GM12878 (cell line): ENCODE data around the gene SIDT2. TPM values are rescaled to one million over a fixed set of nuclear protein-coding genes. Genes with fewer than 3 reads are reported as not detected.

Experiments
- ATAC-seq: fragments of 200-7000 bp; cut with Tn5 transposase; 3 replicates; pipeline ENCODE4 v1.9.1; 2020; ENCODE audit warnings: mild to moderate bottlenecking, moderate library complexity
- BruUV-seq: library from RNA; stranded (reverse); fragments of 400-500 nt; replicated peaks from 2 replicates; lab custom pipeline; 2021; lab: Mats Ljungman, UMichigan
- CTCF ChIA-PET: fragments of 300-600 bp; sonication (Branson Sonifier 250); formaldehyde crosslinking; extraction: SDS; loops from one replicate; lab custom pipeline; 2021; ENCODE audit warnings: inconsistent platforms; lab: Yijun Ruan, JAX
- POLR2A ChIA-PET: fragments of 350-600 bp; formaldehyde crosslinking; extraction: SDS; loops from one replicate; lab custom pipeline; 2021; ENCODE audit warnings: inconsistent platforms; lab: Charles Lee
- RAD21 ChIA-PET: fragments of 300-600 bp; sonication (Branson Sonifier 250); formaldehyde crosslinking; loops from one replicate; lab custom pipeline; 2023; ENCODE audit warnings: antibody characterized with exemption; ENCODE audit not compliant: unreplicated experiment; lab: Charles Lee
- SMC1A ChIA-PET: fragments of 300-600 bp; sonication (Branson Sonifier 250); formaldehyde crosslinking; loops from one replicate; lab custom pipeline; 2023; ENCODE audit not compliant: unreplicated experiment, uncharacterized antibody; lab: Charles Lee
- DNase-seq: peaks from one replicate; pipeline ENCODE4 v3.0.0-alpha.2; 2011; ENCODE audit warnings: low read depth, low spot score
- FAIRE-seq: peaks from 3 replicates; lab custom pipeline; 2011; peaks lifted over from hg19 to GRCh38; lab: Jason Lieb, UNC
- H2AFZ ChIP-seq: 2 replicates; pipeline ENCODE4 v1.6.0; 2011; ENCODE audit warnings: low read depth, low read length, control low read depth; ENCODE audit not compliant: control insufficient read depth
- H3K27ac ChIP-seq: 2 replicates; pipeline ENCODE4 v1.5.1; 2011; ENCODE audit warnings: control low read depth; ENCODE audit not compliant: control insufficient read depth, insufficient read depth
- H3K27me3 ChIP-seq, 2 experiments: replicated peaks in 1 of 2; 2 replicates each; pipeline versions ENCODE4 v1.6.0 to v1.6.1; 2011; ENCODE audit warnings: low read length in 1 of 2; ENCODE audit not compliant: control insufficient read depth in 2 of 2, insufficient read depth in 2 of 2
- H3K36me3 ChIP-seq, 2 experiments: 2 replicates each; pipeline ENCODE4 v1.5.1; 2011; ENCODE audit warnings: low read length in 1 of 2; ENCODE audit not compliant: control insufficient read depth in 2 of 2, insufficient read depth in 2 of 2
- H3K4me1 ChIP-seq: 2 replicates; pipeline ENCODE4 v1.6.1; 2011; ENCODE audit warnings: mild to moderate bottlenecking, low read length, moderate library complexity, mixed read lengths; ENCODE audit not compliant: control insufficient read depth, insufficient read depth
- H3K4me2 ChIP-seq: 2 replicates; pipeline ENCODE4 v1.6.0; 2011; ENCODE audit warnings: control low read depth; ENCODE audit not compliant: control insufficient read depth, insufficient read depth
- H3K4me3 ChIP-seq: fragments of 200-600 bp; sonication (generic); 2 replicates; pipeline ENCODE4 v1.5.1; 2016
- H3K79me2 ChIP-seq: 2 replicates; pipeline ENCODE4 v1.6.0; 2011; ENCODE audit warnings: low read length; ENCODE audit not compliant: control insufficient read depth, insufficient read depth
- H3K9ac ChIP-seq: 2 replicates; pipeline ENCODE4 v1.8.0; 2011; ENCODE audit warnings: low read length, control low read depth, mixed read lengths; ENCODE audit not compliant: control insufficient read depth, insufficient read depth
- H3K9me3 ChIP-seq: replicated peaks from 3 replicates; pipeline ENCODE4 v1.5.1; 2011; ENCODE audit warnings: mild to moderate bottlenecking, low read length; ENCODE audit not compliant: control insufficient read depth, insufficient read depth
- H4K20me1 ChIP-seq: 2 replicates; pipeline ENCODE4 v1.6.0; 2011; ENCODE audit not compliant: control insufficient read depth, insufficient read depth
- DPF2 ChIP-seq: fragments of 450-650 bp; IDR thresholded peaks from 2 replicates; pipeline ENCODE4 v1.6.1; 2017; ENCODE audit warnings: mild to moderate bottlenecking
- RB1 ChIP-seq: fragments of 450-650 bp; formaldehyde crosslinking; IDR thresholded peaks from 2 replicates; pipeline ENCODE4 v1.6.1; 2017; ENCODE audit warnings: mild to moderate bottlenecking, borderline replicate concordance
- RELA ChIP-seq: fragments of 450-650 bp; IDR thresholded peaks from 2 replicates; pipeline ENCODE4 v1.8.0; 2014; ENCODE audit warnings: borderline replicate concordance; ENCODE audit not compliant: partially characterized antibody
- SPI1 ChIP-seq: IDR thresholded peaks from 2 replicates; pipeline ENCODE4 v1.6.1; 2011; ENCODE audit warnings: low read depth, mild to moderate bottlenecking, low read length, moderate library complexity, borderline replicate concordance; ENCODE audit not compliant: insufficient read depth
- STAT3 ChIP-seq: IDR thresholded peaks from 2 replicates; pipeline ENCODE4 v1.6.1; 2011; ENCODE audit warnings: low read depth, low read length, improper control_type of control experiment
- ZNF207 ChIP-seq: fragments of 450-650 bp; IDR thresholded peaks from 2 replicates; pipeline ENCODE4 v1.6.1; 2014; ENCODE audit warnings: antibody characterized with exemption, mild to moderate bottlenecking, borderline replicate concordance
- ZZZ3 ChIP-seq: IDR thresholded peaks from 2 replicates; pipeline ENCODE4 v1.6.1; 2011; ENCODE audit warnings: low read depth; ENCODE audit not compliant: control insufficient read depth, insufficient read length
- WGBS: methylation state at CpG from one replicate; pipeline ENCODE4 v1.1.6; 2016; ENCODE audit warnings: low lambda C conversion rate; ENCODE audit not compliant: insufficient replicate concordance, insufficient coverage; ENCODE audit errors: missing lambda C conversion rate; 5-methylcytosine and 5-hydroxymethylcytosine counted together
- in situ Hi-C: fragments of 300-500 bp; cut with MboI; formaldehyde crosslinking; loops from 9 replicates; pipeline ENCODE4 v1.14.3; 2018; ENCODE audit warnings: mixed read lengths
- intact Hi-C: fragments of 100-400 bp; cut with micrococcal nuclease; formaldehyde crosslinking; loops from one replicate; pipeline ENCODE4 v1.14.2; 2022; ENCODE audit not compliant: unreplicated experiment
- polyA plus RNA-seq, 11 experiments: library from polyadenylated mRNA; depleted of rRNA in 4 of 11; unstranded in 6 of 11; stranded (reverse) in 5 of 11; fragments of >200 nt; fragmentation: Nextera tagmentation in 4 of 11; fragmentation: Illumina TruSeq in 1 of 11; extraction: Ambion mirVana in 4 of 11; extraction: Trizol in 1 of 11; gene quantifications; 1 replicate in 1 of 11; 2 replicates in 10 of 11; pipeline versions ENCODE4 v1.2.1 to v1.2.3, GENCODE V29; 2011 to 2016; ENCODE audit warnings: inconsistent platforms in 2 of 11, missing spikeins in 2 of 11, low read depth in 1 of 11
- total RNA-seq, 4 experiments: library from RNA; depleted of rRNA in 3 of 4; stranded (reverse); fragments of >200 nt in 3 of 4; fragmentation: Illumina TruSeq in 1 of 4; extraction: Trizol in 1 of 4; gene quantifications; 2 replicates each; pipeline versions ENCODE4 v1.2.1 to v1.2.3, GENCODE V29; 2013 to 2021
- TF ChIP-seq, protein P1 (sequence below): fragments of 450-650 bp; IDR thresholded peaks from 2 replicates; pipeline ENCODE4 v1.6.1; 2017; ENCODE audit warnings: mild to moderate bottlenecking, low read depth, inconsistent platforms; ENCODE audit not compliant: poor library complexity, severe bottlenecking
- TF ChIP-seq, protein P2 (sequence below): fragments of 150-350 bp; IDR thresholded peaks from 2 replicates; pipeline ENCODE4 v1.6.1; 2016; ENCODE audit warnings: low read depth, low read length
- TF ChIP-seq, protein P3 (sequence below): fragments of 450-650 bp; formaldehyde crosslinking; IDR thresholded peaks from 2 replicates; pipeline ENCODE4 v1.4.0; 2022; ENCODE audit warnings: mild to moderate bottlenecking, moderate library complexity

Gene SIDT2
- total and polyA plus RNA-seq, 10 of the 15 experiments (the other 5 are each of a cell fraction or from before 2014, with no cell fraction given): 4.9 to 23.9 (median 10.3) TPM

DNA sequence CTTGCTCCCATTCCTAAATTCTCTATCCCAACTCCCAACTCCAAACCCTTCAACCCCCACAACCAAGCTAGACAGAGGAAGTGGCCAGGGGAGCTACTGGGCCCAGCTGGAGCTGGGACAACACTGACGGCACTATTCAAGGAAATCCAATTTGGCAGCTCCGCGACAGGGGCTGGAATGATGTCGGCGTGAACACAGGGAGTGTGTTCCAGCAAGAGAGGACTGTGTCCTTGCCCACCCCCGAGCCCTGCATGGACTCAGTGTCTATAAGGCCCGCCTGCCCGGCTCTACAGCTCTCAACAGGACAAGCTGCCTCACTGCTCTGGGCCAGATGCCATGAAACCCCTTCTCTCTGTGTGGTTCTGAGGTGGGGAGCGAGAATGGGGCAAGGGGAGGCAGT lies 42.0 kb downstream of the SIDT2 start:
- ATAC-seq (no peak), FAIRE-seq (no peak), DNase-seq (no peak)
- POLR2A ChIA-PET: no interaction called here
- SMC1A ChIA-PET: interaction anchor here (0.8 to 12.2 kb wide), 5 partner anchors 9 to 41 kb away, joined by 3 to 187 read pairs (median 4); partner anchors contain the start of gene SIDT2
- Histone ChIP-seq H3K79me2 (no peaks in the 10 kb centered on the region), H3K36me3 (peaks cover 31 to 51% of the 10 kb centered on the region in 2 experiments; a peak in 3 of 4 replicates), H3K4me2 (no peak overlapping the region), H3K4me3 (no peak overlapping the region), H4K20me1 (no peaks in the 10 kb centered on the region; the same call in 1 of the 2 replicates), H3K27me3 (no peaks in the 10 kb centered on the region), H3K27ac (no peak overlapping the region), H2AFZ (no peak overlapping the region), H3K9ac (no peak overlapping the region), H3K9me3 (no peaks in the 10 kb centered on the region), H3K4me1 (no peaks in the 10 kb centered on the region; the same call in 1 of the 2 replicates)
- no TSS peak for BruUV-seq
- TF ChIP-seq ZZZ3 (no peak), SPI1 (no peak), STAT3 (no peak), RB1 (no peak), DPF2 (no peak), ZNF207 (no peak), RELA (no peak)
- TF ChIP-seq, protein P1, sequence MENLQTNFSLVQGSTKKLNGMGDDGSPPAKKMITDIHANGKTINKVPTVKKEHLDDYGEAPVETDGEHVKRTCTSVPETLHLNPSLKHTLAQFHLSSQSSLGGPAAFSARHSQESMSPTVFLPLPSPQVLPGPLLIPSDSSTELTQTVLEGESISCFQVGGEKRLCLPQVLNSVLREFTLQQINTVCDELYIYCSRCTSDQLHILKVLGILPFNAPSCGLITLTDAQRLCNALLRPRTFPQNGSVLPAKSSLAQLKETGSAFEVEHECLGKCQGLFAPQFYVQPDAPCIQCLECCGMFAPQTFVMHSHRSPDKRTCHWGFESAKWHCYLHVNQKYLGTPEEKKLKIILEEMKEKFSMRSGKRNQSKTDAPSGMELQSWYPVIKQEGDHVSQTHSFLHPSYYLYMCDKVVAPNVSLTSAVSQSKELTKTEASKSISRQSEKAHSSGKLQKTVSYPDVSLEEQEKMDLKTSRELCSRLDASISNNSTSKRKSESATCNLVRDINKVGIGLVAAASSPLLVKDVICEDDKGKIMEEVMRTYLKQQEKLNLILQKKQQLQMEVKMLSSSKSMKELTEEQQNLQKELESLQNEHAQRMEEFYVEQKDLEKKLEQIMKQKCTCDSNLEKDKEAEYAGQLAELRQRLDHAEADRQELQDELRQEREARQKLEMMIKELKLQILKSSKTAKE: no peak
- TF ChIP-seq, protein P2, sequence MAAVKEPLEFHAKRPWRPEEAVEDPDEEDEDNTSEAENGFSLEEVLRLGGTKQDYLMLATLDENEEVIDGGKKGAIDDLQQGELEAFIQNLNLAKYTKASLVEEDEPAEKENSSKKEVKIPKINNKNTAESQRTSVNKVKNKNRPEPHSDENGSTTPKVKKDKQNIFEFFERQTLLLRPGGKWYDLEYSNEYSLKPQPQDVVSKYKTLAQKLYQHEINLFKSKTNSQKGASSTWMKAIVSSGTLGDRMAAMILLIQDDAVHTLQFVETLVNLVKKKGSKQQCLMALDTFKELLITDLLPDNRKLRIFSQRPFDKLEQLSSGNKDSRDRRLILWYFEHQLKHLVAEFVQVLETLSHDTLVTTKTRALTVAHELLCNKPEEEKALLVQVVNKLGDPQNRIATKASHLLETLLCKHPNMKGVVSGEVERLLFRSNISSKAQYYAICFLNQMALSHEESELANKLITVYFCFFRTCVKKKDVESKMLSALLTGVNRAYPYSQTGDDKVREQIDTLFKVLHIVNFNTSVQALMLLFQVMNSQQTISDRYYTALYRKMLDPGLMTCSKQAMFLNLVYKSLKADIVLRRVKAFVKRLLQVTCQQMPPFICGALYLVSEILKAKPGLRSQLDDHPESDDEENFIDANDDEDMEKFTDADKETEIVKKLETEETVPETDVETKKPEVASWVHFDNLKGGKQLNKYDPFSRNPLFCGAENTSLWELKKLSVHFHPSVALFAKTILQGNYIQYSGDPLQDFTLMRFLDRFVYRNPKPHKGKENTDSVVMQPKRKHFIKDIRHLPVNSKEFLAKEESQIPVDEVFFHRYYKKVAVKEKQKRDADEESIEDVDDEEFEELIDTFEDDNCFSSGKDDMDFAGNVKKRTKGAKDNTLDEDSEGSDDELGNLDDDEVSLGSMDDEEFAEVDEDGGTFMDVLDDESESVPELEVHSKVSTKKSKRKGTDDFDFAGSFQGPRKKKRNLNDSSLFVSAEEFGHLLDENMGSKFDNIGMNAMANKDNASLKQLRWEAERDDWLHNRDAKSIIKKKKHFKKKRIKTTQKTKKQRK: no peak
- TF ChIP-seq, protein P3, sequence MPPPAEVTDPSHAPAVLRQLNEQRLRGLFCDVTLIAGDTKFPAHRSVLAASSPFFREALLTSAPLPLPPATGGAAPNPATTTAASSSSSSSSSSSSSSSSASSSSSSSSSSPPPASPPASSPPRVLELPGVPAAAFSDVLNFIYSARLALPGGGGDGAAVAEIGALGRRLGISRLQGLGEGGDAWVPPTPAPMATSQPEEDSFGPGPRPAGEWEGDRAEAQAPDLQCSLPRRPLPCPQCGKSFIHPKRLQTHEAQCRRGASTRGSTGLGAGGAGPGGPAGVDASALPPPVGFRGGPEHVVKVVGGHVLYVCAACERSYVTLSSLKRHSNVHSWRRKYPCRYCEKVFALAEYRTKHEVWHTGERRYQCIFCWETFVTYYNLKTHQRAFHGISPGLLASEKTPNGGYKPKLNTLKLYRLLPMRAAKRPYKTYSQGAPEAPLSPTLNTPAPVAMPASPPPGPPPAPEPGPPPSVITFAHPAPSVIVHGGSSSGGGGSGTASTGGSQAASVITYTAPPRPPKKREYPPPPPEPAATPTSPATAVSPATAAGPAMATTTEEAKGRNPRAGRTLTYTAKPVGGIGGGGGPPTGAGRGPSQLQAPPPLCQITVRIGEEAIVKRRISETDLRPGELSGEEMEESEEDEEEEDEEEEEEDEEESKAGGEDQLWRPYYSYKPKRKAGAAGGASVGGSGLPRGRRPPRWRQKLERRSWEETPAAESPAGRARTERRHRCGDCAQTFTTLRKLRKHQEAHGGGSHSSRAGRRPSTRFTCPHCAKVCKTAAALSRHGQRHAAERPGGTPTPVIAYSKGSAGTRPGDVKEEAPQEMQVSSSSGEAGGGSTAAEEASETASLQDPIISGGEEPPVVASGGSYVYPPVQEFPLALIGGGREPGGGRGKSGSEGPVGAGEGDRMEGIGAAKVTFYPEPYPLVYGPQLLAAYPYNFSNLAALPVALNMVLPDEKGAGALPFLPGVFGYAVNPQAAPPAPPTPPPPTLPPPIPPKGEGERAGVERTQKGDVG (CRISPR knock-in tag): no peak
- CTCF ChIA-PET: interaction anchor here (1.0 to 17.3 kb wide), 5 partner anchors 11 to 474 kb away, joined by 3 to 422 read pairs (median 3); partner anchors contain the start of genes PCSK7, RNF214 and SIDT2
- 100% methylated on average over 9 of the region's 9 CpGs for WGBS
- intact Hi-C loops: no loop called here
- in situ Hi-C loops: no loop called here
- RAD21 ChIA-PET: no interaction called here
